Measurements from ENCODE around the gene TTC33.

DNA sequence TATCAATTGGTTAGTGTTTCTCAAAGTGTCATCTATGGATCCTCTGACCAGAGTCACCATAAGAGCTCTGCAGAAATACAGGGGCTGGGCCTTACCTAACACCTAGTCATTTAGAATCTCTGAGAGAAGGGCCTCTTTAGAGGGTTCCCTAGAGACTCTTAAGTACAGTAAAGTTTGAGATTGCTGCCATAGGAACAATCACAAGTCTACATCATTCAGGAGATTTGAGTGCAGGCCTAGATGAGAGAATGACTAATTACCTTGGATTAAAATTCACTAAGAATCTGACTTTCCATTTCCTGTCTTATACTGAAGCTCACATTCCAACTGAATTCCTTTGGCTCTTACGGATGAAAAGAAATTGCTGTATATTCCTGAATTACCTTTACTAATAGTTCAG is 258.2 kb downstream of the TTC33 start:
- TF ChIP-seq, protein P1, sequence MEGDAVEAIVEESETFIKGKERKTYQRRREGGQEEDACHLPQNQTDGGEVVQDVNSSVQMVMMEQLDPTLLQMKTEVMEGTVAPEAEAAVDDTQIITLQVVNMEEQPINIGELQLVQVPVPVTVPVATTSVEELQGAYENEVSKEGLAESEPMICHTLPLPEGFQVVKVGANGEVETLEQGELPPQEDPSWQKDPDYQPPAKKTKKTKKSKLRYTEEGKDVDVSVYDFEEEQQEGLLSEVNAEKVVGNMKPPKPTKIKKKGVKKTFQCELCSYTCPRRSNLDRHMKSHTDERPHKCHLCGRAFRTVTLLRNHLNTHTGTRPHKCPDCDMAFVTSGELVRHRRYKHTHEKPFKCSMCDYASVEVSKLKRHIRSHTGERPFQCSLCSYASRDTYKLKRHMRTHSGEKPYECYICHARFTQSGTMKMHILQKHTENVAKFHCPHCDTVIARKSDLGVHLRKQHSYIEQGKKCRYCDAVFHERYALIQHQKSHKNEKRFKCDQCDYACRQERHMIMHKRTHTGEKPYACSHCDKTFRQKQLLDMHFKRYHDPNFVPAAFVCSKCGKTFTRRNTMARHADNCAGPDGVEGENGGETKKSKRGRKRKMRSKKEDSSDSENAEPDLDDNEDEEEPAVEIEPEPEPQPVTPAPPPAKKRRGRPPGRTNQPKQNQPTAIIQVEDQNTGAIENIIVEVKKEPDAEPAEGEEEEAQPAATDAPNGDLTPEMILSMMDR (IDR thresholded peaks at IDR 0.05) = no peak
- no peak for TF ChIP-seq TCF7L2 (IDR thresholded peaks at IDR 0.05; ENCODE audit: low read depth, low read length)
- no peak for TF ChIP-seq POLR2AphosphoS5 (IDR thresholded peaks at IDR 0.05; ENCODE audit: low read depth, low read length)
